Testis (tissue), 3 donors: ENCODE results near the gene PKNOX2. TPM values are rescaled to one million over a fixed set of nuclear protein-coding genes. Genes with fewer than 3 reads are reported as not detected.

Experiments used
- DNase-seq: peaks from one replicate; pipeline ENCODE4 v3.0.0-alpha.2; 2019
- H3K27ac ChIP-seq, 2 donors: fragments of 200-600 bp; sonication (generic); one replicate each; pipeline ENCODE4 v1.5.1; 2019
- H3K27me3 ChIP-seq: fragments of 200-600 bp; sonication (generic); one replicate; pipeline ENCODE4 v1.5.1; 2019
- H3K36me3 ChIP-seq: fragments of 200-600 bp; sonication (generic); one replicate; pipeline ENCODE4 v1.5.1; 2017; ENCODE audit warnings: low read depth; ENCODE audit errors: missing control alignments
- H3K4me1 ChIP-seq: fragments of 200-600 bp; sonication (generic); one replicate; pipeline ENCODE4 v1.5.1; 2019
- H3K4me3 ChIP-seq, 2 donors: fragments of 200-600 bp; sonication (generic); one replicate each; pipeline ENCODE4 v1.5.1; 2017 to 2019
- H3K9me3 ChIP-seq: fragments of 200-600 bp; sonication (generic); one replicate; pipeline ENCODE4 v1.5.1; 2017
- POLR2A ChIP-seq: fragments of 450-650 bp; IDR thresholded peaks from one replicate; pipeline ENCODE4 v1.6.1; 2017; ENCODE audit warnings: antibody characterized with exemption, mild to moderate bottlenecking, moderate library complexity
- WGBS, 2 donors: methylation state at CpG; one replicate each; pipeline ENCODE4 v1.1.5; 2018; 5-methylcytosine and 5-hydroxymethylcytosine counted together
- intact Hi-C: fragments of 100-400 bp; cut with DNase I; formaldehyde crosslinking; loops from one replicate; pipeline ENCODE4 v1.15.1; 2023; ENCODE audit warnings: low total_unique reads
- polyA plus RNA-seq: library from polyadenylated mRNA; stranded (reverse); fragments of 350-450 nt; fragmentation: Illumina TruSeq; extraction: RNeasy Lipid Tissue Mini Kit (QIAGEN cat#74804); gene quantifications from one replicate; pipeline ENCODE4 v1.2.3, GENCODE V29; 2014; ENCODE audit warnings: low read depth, low replicate concordance; ENCODE audit not compliant: insufficient read depth
- total RNA-seq, 2 donors: library from RNA; depleted of rRNA; stranded (reverse); fragments of >200 nt; gene quantifications; one replicate each; pipeline ENCODE4 v1.2.3, GENCODE V29; 2016
- TF ChIP-seq, protein P1 (sequence below), 3 experiments: fragments of 450-650 bp in 2 of 3; fragments of 200-600 bp in 1 of 3; sonication (generic) in 1 of 3; IDR thresholded peaks; one replicate each; pipeline ENCODE4 v1.5.1; 2016 to 2019; ENCODE audit warnings: antibody characterized with exemption in 3 of 3, mild to moderate bottlenecking in 2 of 3, moderate library complexity in 1 of 3

Gene PKNOX2
- total and polyA plus RNA-seq, 3 donors from 2014 or later = 5.5 to 10.4 (median 7.3) TPM

DNA sequence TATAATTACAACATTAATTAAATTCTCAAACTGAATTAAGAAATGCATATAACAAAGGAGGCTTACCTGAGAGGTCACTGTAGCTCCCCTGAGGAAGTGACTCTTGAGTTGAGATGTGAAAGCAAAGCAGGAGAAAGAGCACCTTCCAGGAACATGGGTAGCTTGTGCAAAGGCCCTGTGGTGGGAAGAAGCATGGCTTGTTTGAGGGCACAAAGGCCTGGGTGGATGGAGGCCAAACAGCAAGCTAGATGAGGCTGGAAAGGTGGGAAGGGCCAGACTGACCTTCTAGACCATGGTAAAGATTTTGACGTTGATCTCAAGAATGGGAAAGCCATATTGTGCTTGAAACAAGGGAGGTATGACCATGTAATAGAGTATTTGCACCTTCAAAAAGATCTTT lies 155.1 kb downstream of the PKNOX2 start:
- Histone ChIP-seq H3K36me3 (no peaks in the 10 kb centered on the region), H3K4me1 (peaks cover 11% of the 10 kb centered on the region), H3K27ac (no peak overlapping the region), H3K9me3 (no peaks in the 10 kb centered on the region), H3K27me3 (no peaks in the 10 kb centered on the region), H3K4me3 (no peak overlapping the region)
- intact Hi-C loops = no loop called here
- TF ChIP-seq POLR2A = no peak
- TF ChIP-seq, protein P1, sequence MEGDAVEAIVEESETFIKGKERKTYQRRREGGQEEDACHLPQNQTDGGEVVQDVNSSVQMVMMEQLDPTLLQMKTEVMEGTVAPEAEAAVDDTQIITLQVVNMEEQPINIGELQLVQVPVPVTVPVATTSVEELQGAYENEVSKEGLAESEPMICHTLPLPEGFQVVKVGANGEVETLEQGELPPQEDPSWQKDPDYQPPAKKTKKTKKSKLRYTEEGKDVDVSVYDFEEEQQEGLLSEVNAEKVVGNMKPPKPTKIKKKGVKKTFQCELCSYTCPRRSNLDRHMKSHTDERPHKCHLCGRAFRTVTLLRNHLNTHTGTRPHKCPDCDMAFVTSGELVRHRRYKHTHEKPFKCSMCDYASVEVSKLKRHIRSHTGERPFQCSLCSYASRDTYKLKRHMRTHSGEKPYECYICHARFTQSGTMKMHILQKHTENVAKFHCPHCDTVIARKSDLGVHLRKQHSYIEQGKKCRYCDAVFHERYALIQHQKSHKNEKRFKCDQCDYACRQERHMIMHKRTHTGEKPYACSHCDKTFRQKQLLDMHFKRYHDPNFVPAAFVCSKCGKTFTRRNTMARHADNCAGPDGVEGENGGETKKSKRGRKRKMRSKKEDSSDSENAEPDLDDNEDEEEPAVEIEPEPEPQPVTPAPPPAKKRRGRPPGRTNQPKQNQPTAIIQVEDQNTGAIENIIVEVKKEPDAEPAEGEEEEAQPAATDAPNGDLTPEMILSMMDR (IDR thresholded peaks at IDR 0.05) = no peak
- no peak for DNase-seq
- WGBS, 2 donors = 88 to 91% methylated on average over 1 of the region's 1 CpG

DNA sequence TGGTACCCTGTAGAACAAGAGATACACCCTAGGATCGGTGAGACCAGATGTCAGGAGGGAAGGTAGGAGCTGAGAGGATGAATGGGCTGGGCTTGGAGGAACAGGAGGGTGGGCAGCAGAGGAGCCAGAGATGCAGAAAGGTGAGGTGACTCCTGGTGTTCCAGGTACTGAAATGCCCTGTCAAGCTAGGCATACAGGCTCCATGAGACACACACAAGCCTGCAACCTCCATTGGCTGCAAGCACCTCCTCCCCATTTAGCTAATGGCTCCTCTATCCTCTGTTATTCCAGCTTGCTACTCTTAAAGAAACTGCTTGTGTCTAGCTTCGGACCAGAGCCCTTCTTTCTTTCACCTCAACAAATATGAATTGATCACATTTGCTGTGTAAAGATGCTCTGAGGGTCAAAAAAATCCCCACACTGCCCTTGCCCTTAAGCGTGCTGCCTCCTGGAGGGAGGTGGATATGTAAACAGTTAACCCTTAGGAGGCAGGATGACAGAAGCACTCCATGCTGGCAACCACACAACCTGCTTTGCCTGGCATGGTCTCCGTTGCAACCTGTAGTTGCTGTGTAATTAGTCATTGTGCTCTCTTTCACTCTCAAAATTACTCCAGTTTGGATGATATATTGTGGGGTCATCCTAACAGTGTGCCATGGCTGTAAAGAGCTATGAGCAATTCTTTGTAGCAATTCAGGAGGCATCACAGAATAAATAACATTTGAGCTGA lies 156.0 kb downstream of the PKNOX2 start:
- no peak overlapping the region for H3K4me3 ChIP-seq
- WGBS, 2 donors = 88 to 94% methylated on average over 3 to 4 of the region's 4 CpGs
- no peak for DNase-seq
- no peak overlapping the region for H3K27ac ChIP-seq
- peaks cover 3% of the 10 kb centered on the region for H3K4me1 ChIP-seq
- no peak for TF ChIP-seq POLR2A
- TF ChIP-seq, protein P1 (IDR thresholded peaks at IDR 0.05) = no peak
- H3K36me3 ChIP-seq = no peaks in the 10 kb centered on the region
- H3K27me3 ChIP-seq = no peaks in the 10 kb centered on the region
- H3K9me3 ChIP-seq = no peaks in the 10 kb centered on the region
- intact Hi-C loops = no loop called here

DNA sequence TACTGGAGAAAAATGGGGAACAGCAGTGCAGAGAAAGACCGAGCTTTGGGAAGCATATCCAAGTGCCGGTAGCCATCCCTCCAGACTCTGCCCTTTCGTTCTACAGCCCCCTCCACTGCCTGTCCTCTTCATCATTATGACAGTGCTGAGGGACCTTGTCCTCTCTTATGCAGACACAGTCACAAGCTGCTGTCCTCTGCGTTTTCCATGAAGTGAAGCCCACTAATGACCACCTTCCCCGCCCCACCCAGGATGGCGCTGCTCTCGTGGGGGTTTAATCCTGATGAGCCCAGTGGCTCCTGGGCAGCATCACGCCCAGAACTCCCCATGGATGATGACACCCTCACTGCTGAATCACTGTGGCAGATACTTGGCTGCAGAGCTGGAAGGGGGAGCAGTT lies 157.7 kb downstream of the PKNOX2 start:
- TF ChIP-seq, protein P1 (IDR thresholded peaks at IDR 0.05) = no peak
- intact Hi-C loops = no loop called here
- 91 to 96% methylated on average over 8 of the region's 8 CpGs for WGBS, 2 donors
- Histone ChIP-seq H3K9me3 (no peaks in the 10 kb centered on the region), H3K4me1 (no peaks in the 10 kb centered on the region), H3K27me3 (no peaks in the 10 kb centered on the region), H3K36me3 (no peaks in the 10 kb centered on the region), H3K4me3 (no peak overlapping the region), H3K27ac (no peak overlapping the region)
- no peak for DNase-seq

DNA sequence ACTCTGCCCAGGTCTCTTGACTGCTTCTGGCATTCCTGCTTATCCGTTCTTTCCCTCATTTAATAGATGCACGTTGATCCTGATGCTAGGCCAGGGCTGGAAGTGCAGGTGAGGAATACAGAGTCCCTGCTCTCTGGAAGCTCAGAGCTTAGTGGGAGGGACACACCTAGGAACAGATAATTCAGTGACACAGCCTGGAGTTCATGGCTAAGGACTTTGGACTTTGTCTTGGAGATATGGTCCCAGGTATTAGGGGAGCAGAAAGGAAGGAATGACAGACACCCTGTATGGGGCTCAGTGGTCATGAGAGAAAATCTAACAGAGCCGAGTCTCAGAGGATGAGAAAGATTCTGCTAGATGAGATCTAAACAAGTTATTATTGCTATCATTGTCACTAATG lies 160.6 kb downstream of the PKNOX2 start:
- TF ChIP-seq, protein P1 (IDR thresholded peaks at IDR 0.05) = no peak
- no peak for TF ChIP-seq POLR2A
- no peaks in the 10 kb centered on the region for H3K9me3 ChIP-seq
- no peak for DNase-seq
- H3K36me3 ChIP-seq = no peaks in the 10 kb centered on the region
- H3K27ac ChIP-seq = no peak overlapping the region
- H3K4me3 ChIP-seq = no peak overlapping the region
- H3K4me1 ChIP-seq = no peaks in the 10 kb centered on the region
- 87 to 89% methylated on average over 3 of the region's 3 CpGs for whole genome bisulfite sequencing, 2 donors
- intact Hi-C loops = no loop called here
- H3K27me3 ChIP-seq = no peaks in the 10 kb centered on the region

DNA sequence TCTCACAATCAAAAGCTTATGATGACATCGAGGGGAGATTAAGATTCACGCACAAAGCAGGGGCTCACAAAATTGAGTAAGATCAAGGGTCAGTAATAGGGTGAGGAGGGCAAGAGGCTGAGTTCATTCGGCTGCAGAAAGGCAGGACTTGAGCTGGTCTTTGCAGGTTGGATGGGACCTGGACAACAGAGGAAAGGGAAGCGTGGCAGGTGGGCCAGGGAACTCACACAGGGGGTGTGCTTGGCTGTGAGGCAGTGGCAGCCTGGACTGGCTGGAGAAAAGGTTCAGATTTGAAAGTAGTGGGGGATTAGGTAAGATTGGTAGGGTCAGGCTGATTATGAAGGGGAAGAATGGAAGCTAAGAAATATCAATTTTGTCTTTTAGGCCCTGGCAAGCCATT lies 161.6 kb downstream of the PKNOX2 start:
- H3K27ac ChIP-seq = no peak overlapping the region
- H3K9me3 ChIP-seq = no peaks in the 10 kb centered on the region
- H3K4me1 ChIP-seq = no peaks in the 10 kb centered on the region
- no peak overlapping the region for H3K4me3 ChIP-seq
- WGBS, 2 donors = 93 to 94% methylated on average over 4 of the region's 4 CpGs
- H3K27me3 ChIP-seq = no peaks in the 10 kb centered on the region
- TF ChIP-seq POLR2A = no peak
- TF ChIP-seq, protein P1 (IDR thresholded peaks at IDR 0.05) = no peak
- intact Hi-C loops = no loop called here
- no peak for DNase-seq
- no peaks in the 10 kb centered on the region for H3K36me3 ChIP-seq
